SU-DHL-6 (cell line): ENCODE results near the gene MARK1.
"Not testable (repeated sequence)": the region's sequence is repeated elsewhere in the genome, so short reads cannot be mapped to it uniquely, and the experiment has no call there.

Source experiments
- H2AFZ ChIP-seq: fragments of 200-600 bp; sonication (generic); 2 replicates; pipeline ENCODE4 v1.6.1; 2014; ENCODE audit warnings: low read depth, mild to moderate bottlenecking, moderate library complexity, mixed read lengths, antibody characterized with exemption, low read length; ENCODE audit not compliant: severe bottlenecking
- H3F3A ChIP-seq: fragments of 200-600 bp; shearing (Covaris generic); 2 replicates; pipeline ENCODE4 v1.6.0; 2016; ENCODE audit warnings: antibody characterized with exemption, mild to moderate bottlenecking; ENCODE audit not compliant: insufficient read depth
- H3K27ac ChIP-seq: fragments of 200-600 bp; sonication (generic); 2 replicates; pipeline ENCODE4 v1.5.1; 2016; ENCODE audit warnings: low read depth, mild to moderate bottlenecking, low read length, moderate library complexity, mixed read lengths
- H3K27me3 ChIP-seq: fragments of 200-600 bp; sonication (generic), shearing (Covaris generic); 2 replicates; pipeline ENCODE4 v1.6.0; 2014; ENCODE audit warnings: mild to moderate bottlenecking, low read length
- H3K36me3 ChIP-seq: fragments of 200-600 bp; sonication (generic); 2 replicates; pipeline ENCODE4 v1.6.1; 2014; ENCODE audit warnings: mild to moderate bottlenecking, low read length, mixed read lengths
- H3K4me2 ChIP-seq: fragments of 300-600, 200-600 bp; shearing (Covaris generic), sonication (generic); 2 replicates; pipeline ENCODE4 v1.6.0; 2014; ENCODE audit warnings: low read length, low read depth, mild to moderate bottlenecking; ENCODE audit not compliant: poor library complexity, severe bottlenecking
- H3K4me3 ChIP-seq: fragments of 200-600 bp; sonication (generic); 2 replicates; pipeline ENCODE4 v1.5.1; 2014; ENCODE audit warnings: antibody characterized with exemption, low read length, mild to moderate bottlenecking, mixed read lengths; ENCODE audit not compliant: insufficient read depth, poor library complexity, severe bottlenecking
- H3K79me2 ChIP-seq: fragments of 200-600 bp; sonication (generic); 2 replicates; pipeline ENCODE4 v1.6.1; 2014; ENCODE audit warnings: mild to moderate bottlenecking, low read length, moderate library complexity; ENCODE audit not compliant: insufficient read depth
- H3K9ac ChIP-seq: fragments of 200-600 bp; sonication (generic); 2 replicates; pipeline ENCODE4 v1.7.0; 2014; ENCODE audit warnings: mild to moderate bottlenecking, low read length
- H3K9me2 ChIP-seq: fragments of 200-600 bp; sonication (generic); replicated peaks from 2 replicates; pipeline ENCODE4 v1.6.1; 2014; ENCODE audit warnings: low read length; ENCODE audit not compliant: insufficient read depth
- H3K9me3 ChIP-seq: fragments of 200-600 bp; sonication (generic); 2 replicates; pipeline ENCODE4 v1.6.1; 2014; ENCODE audit warnings: low read length, mixed read lengths; ENCODE audit not compliant: insufficient read depth
- H4K20me1 ChIP-seq: fragments of 200-600 bp; sonication (generic); 2 replicates; pipeline ENCODE4 v1.6.1; 2014; ENCODE audit warnings: low read depth, mild to moderate bottlenecking, antibody characterized with exemption, low read length, moderate library complexity, mixed read lengths
- EZH2phosphoT487 ChIP-seq: fragments of 200-600 bp; sonication (generic), shearing (Covaris generic); conservative IDR thresholded peaks from 2 replicates; pipeline ENCODE4 v1.6.1; 2018; ENCODE audit warnings: mild to moderate bottlenecking, antibody characterized with exemption, low read length, moderate library complexity, mixed read lengths
- TF ChIP-seq, protein P1 (sequence below): fragments of 200-600 bp; sonication (generic); IDR thresholded peaks from one replicate; pipeline ENCODE4 v1.5.1; 2017; ENCODE audit warnings: antibody characterized with exemption, mild to moderate bottlenecking, low read length, moderate library complexity; ENCODE audit not compliant: insufficient read depth, poor library complexity, severe bottlenecking

The MARK1 gene

DNA sequence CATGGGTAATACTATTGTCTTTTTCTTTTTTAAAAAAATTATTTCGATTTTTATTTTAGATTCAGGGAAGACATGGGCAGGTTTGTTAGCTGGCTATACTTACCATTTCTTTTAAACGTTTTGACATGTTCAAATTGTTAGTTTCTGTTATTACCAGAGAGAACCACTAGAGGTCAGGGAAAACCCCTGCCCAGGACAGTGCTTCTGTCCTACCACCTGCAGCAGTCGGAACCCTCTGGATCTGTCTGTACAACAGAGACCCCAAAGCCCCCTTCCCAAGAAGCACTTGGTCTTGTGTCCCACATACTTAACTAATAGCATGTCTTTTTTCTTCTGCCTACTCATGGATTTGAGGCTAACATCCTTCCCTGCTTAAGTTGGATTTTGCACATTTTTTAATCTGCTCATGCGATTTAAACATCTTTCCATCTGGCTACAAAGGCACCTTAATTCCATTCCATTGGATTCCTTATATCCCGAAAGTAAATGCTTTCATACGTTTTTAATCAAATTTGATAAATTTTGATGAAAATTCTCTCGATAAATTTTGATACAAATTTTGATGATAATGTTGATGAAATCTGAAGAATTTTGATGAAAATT lies 152.2 kb downstream of the MARK1 start:
- Histone ChIP-seq H3K9me3 (no peaks in the 10 kb centered on the region), H3K27me3 (no peaks in the 10 kb centered on the region), H3K79me2 (no peaks in the 10 kb centered on the region), H3K27ac (no peak overlapping the region), H3K4me3 (no peak overlapping the region), H3K36me3 (no peaks in the 10 kb centered on the region), H2AFZ (no peak overlapping the region), H3F3A (no peaks in the 10 kb centered on the region), H3K9ac (no peak overlapping the region), H4K20me1 (no peaks in the 10 kb centered on the region), H3K4me2 (no peak overlapping the region), H3K9me2 (no peaks in the 10 kb centered on the region)
- TF ChIP-seq, protein P1, sequence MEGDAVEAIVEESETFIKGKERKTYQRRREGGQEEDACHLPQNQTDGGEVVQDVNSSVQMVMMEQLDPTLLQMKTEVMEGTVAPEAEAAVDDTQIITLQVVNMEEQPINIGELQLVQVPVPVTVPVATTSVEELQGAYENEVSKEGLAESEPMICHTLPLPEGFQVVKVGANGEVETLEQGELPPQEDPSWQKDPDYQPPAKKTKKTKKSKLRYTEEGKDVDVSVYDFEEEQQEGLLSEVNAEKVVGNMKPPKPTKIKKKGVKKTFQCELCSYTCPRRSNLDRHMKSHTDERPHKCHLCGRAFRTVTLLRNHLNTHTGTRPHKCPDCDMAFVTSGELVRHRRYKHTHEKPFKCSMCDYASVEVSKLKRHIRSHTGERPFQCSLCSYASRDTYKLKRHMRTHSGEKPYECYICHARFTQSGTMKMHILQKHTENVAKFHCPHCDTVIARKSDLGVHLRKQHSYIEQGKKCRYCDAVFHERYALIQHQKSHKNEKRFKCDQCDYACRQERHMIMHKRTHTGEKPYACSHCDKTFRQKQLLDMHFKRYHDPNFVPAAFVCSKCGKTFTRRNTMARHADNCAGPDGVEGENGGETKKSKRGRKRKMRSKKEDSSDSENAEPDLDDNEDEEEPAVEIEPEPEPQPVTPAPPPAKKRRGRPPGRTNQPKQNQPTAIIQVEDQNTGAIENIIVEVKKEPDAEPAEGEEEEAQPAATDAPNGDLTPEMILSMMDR, result peak; percentile 29
- TF ChIP-seq EZH2phosphoT487, result no peak

- no peaks in the 10 kb centered on the region for H3K9me2 ChIP-seq
- no peaks in the 10 kb centered on the region for H3K36me3 ChIP-seq
- no peaks in the 10 kb centered on the region for H3K9me3 ChIP-seq
- H3K4me2 ChIP-seq, result no peak overlapping the region
- no peak overlapping the region for H3K9ac ChIP-seq
- H3K79me2 ChIP-seq, result no peaks in the 10 kb centered on the region
- no peak overlapping the region for H3K4me3 ChIP-seq
- no peak overlapping the region for H2AFZ ChIP-seq
- TF ChIP-seq, protein P1, result no peak
- no peak for TF ChIP-seq EZH2phosphoT487
- H3K27ac ChIP-seq, result no peak overlapping the region
- H3K27me3 ChIP-seq, result no peaks in the 10 kb centered on the region
- no peaks in the 10 kb centered on the region for H3F3A ChIP-seq
- no peaks in the 10 kb centered on the region for H4K20me1 ChIP-seq
Measured at GRCh38 chr1:220681220-220681880, 153.4 kb downstream of the MARK1 start.

GRCh38 chr1:220682901-220683576 lies 155.1 kb downstream of the MARK1 start:
- Histone ChIP-seq H3K4me3 (no peak overlapping the region), H3F3A (no peaks in the 10 kb centered on the region), H2AFZ (no peak overlapping the region), H3K27me3 (no peaks in the 10 kb centered on the region), H3K36me3 (no peaks in the 10 kb centered on the region), H3K27ac (no peak overlapping the region), H3K9me2 (no peaks in the 10 kb centered on the region), H3K9ac (no peak overlapping the region), H3K9me3 (no peaks in the 10 kb centered on the region), H3K4me2 (no peak overlapping the region), H4K20me1 (no peaks in the 10 kb centered on the region), H3K79me2 (no peaks in the 10 kb centered on the region)
- TF ChIP-seq, protein P1, result no peak
- TF ChIP-seq EZH2phosphoT487, result no peak

- H3K9me3 ChIP-seq, H3K27ac ChIP-seq, H4K20me1 ChIP-seq, H3K36me3 ChIP-seq, H3K4me2 ChIP-seq, H2AFZ ChIP-seq, H3K9ac ChIP-seq, H3K27me3 ChIP-seq, H3K79me2 ChIP-seq, H3F3A ChIP-seq, H3K9me2 ChIP-seq, H3K4me3 ChIP-seq: not testable (repeated sequence)
Measured at GRCh38 chr1:220683716-220684115, 155.8 kb downstream of the MARK1 start.
